ENCODE results near the gene EGLN1.

EGLN1 gene

GRCh38 chr1:231376875-231377549, 45.1 kb downstream of the EGLN1 start:
- Histone ChIP-seq H3K4me3 (no peak overlapping the region), H3K27ac (no peak overlapping the region)
- no peak for DNase-seq (ENCODE audit: low spot score)
- TF ChIP-seq, protein P1, sequence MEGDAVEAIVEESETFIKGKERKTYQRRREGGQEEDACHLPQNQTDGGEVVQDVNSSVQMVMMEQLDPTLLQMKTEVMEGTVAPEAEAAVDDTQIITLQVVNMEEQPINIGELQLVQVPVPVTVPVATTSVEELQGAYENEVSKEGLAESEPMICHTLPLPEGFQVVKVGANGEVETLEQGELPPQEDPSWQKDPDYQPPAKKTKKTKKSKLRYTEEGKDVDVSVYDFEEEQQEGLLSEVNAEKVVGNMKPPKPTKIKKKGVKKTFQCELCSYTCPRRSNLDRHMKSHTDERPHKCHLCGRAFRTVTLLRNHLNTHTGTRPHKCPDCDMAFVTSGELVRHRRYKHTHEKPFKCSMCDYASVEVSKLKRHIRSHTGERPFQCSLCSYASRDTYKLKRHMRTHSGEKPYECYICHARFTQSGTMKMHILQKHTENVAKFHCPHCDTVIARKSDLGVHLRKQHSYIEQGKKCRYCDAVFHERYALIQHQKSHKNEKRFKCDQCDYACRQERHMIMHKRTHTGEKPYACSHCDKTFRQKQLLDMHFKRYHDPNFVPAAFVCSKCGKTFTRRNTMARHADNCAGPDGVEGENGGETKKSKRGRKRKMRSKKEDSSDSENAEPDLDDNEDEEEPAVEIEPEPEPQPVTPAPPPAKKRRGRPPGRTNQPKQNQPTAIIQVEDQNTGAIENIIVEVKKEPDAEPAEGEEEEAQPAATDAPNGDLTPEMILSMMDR (IDR thresholded peaks at IDR 0.05), result no peak

DNA sequence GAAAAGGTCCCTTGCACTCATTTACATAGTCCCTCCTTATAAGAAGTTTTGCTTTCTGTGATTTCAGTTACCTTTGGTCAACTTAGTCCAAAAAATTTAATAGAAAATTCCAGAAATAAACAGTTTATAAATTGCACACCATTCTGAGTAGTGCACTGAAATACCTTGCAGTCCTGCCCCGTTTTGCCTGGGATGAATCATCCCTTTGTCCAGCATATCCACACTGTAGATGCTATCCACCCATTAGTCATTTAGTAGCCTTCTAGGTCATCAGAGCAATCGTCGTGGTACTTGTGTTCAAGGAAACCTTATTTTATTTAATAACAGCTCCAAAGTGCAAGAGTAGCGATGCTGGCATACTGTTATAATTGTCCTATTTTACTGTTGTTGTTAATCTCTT, 46.0 kb downstream of the EGLN1 start:
- TF ChIP-seq, protein P1 (IDR thresholded peaks at IDR 0.05), result no peak

GRCh38 chr1:231374394-231374793, 47.7 kb downstream of the EGLN1 start:
- DNase-seq (ENCODE audit: low spot score), result no peak
- Histone ChIP-seq H3K27ac (no peak overlapping the region), H3K4me3 (no peak overlapping the region)
- TF ChIP-seq, protein P1 (IDR thresholded peaks at IDR 0.05), result no peak

More for the DNA sequence above, 46.0 kb downstream of the EGLN1 start:
- Histone ChIP-seq H3K4me3 (no peak overlapping the region), H3K27ac (no peak overlapping the region)
- DNase-seq (ENCODE audit: low spot score), result no peak

DNA sequence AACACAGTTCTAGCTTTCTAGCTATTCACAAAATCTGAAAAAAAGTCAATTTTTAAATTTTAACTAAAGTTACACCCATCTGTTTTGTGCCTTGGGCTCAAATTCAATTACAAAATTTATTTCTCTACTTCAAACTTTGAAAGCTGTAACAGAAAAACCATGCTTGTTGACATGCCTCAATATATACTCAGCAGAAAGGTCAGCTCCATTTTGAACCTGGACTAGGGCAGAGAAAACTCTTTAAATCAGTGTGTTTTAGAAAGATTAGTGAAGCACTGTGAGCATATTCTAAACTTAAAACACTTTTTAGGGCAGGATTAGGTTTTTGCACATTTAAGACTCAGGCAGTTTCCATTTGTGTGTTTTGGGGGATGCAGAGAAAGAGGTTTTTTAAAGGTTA, 49.6 kb downstream of the EGLN1 start:
- TF ChIP-seq, protein P1 (IDR thresholded peaks at IDR 0.05), result no peak
- no peak overlapping the region for H3K27ac ChIP-seq
- no peak for DNase-seq (ENCODE audit: low spot score)
- no peak overlapping the region for H3K4me3 ChIP-seq

- H3K27ac ChIP-seq, result no peak overlapping the region
- H3K4me3 ChIP-seq, result no peak overlapping the region
- no peak for DNase-seq (ENCODE audit: low spot score)
- TF ChIP-seq, protein P1 (IDR thresholded peaks at IDR 0.05), result no peak
Measured at GRCh38 chr1:231369282-231369681, 52.8 kb downstream of the EGLN1 start.

DNA sequence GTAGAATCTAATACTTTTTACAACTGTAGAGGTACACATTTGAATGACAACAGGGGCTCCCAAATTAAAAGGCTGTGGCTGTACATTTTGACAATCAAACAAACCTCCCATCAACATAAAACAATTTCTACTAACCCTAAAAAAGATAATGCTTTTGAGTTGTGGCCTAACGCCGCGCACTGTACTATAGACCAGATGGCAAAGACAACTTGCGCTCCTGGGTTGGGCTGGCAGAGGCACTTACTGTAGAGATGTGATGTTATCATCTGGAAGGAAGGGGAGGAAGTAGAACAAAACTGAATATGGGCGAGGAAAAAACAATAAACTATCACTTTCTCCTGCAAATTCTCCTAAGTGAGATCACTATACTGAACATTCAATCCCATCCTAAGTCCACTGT, 57.9 kb downstream of the EGLN1 start:
- no peak for DNase-seq (ENCODE audit: low spot score)
- TF ChIP-seq, protein P1 (IDR thresholded peaks at IDR 0.05), result no peak
- Histone ChIP-seq H3K27ac (no peak overlapping the region), H3K4me3 (no peak overlapping the region)

DNA sequence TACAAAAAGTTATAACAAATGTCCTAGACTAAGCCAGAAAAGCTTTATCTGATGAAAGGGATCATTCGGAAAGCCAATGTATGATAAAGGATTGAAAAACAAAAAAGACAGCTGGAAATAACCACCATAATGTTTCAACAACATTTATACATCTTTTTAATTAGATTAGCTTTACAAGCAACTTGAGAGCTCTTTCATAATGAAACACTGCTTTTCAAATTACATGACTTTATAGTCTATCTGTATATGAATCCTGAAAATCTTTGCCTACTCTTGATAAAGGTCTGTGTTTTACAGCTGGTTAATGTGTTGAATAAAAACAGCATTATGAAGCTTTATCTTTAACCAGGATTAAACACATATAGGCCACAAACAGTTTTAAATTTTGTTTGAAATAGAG, 58.5 kb downstream of the EGLN1 start:
- DNase-seq (ENCODE audit: low spot score), result no peak
- TF ChIP-seq, protein P1 (IDR thresholded peaks at IDR 0.05), result no peak
- Histone ChIP-seq H3K4me3 (no peak overlapping the region), H3K27ac (no peak overlapping the region)

Data from coronary artery (tissue), 2 donors.